Measurements from ENCODE around the gene TMEM125.

GRCh38 chr1:43303471-43304313 lies 33.9 kb downstream of the TMEM125 start:
- TF ChIP-seq CTCF (IDR thresholded peaks at IDR 0.05; ENCODE audit: poor library complexity) (no peak), EZH2 (IDR thresholded peaks at IDR 0.05; ENCODE audit: borderline replicate concordance) (no peak)

Data from hepatocyte (in vitro differentiated cells).